HepG2 (cell line): Measurements from ENCODE around the gene LRRN4CL. TPM values are rescaled to one million over a fixed set of nuclear protein-coding genes. Genes with fewer than 3 reads are reported as not detected.

Experiments used
- ARID3A ChIP-seq: IDR thresholded peaks from 2 replicates; pipeline ENCODE4 v1.6.1; 2012; ENCODE audit warnings: low read depth, low read length, improper control_type of control experiment
- ATF6 ChIP-seq: sonication (generic); formaldehyde crosslinking; conservative IDR thresholded peaks from 2 replicates; pipeline ENCODE4 v1.4.0; 2020; ENCODE audit warnings: missing genetic modification reagents
- DNMT1 ChIP-seq: sonication (generic); formaldehyde crosslinking; IDR thresholded peaks from 2 replicates; pipeline ENCODE4 v1.5.1; 2020; ENCODE audit warnings: mild to moderate bottlenecking, missing genetic modification reagents
- HNF4A ChIP-seq: sonication (generic); formaldehyde crosslinking; IDR thresholded peaks from 2 replicates; pipeline ENCODE4 v1.4.0; 2020; ENCODE audit warnings: missing genetic modification reagents
- IRF2 ChIP-seq: IDR thresholded peaks from 2 replicates; pipeline ENCODE4 v1.6.1; 2018; ENCODE audit warnings: missing genetic modification reagents, missing compliant biosample characterization
- KLF13 ChIP-seq: sonication (generic); formaldehyde crosslinking; IDR thresholded peaks from 2 replicates; pipeline ENCODE4 v1.4.0; 2020; ENCODE audit warnings: mild to moderate bottlenecking, missing genetic modification reagents
- MXD4 ChIP-seq: IDR thresholded peaks from 2 replicates; pipeline ENCODE4 v1.6.1; 2016; ENCODE audit warnings: mild to moderate bottlenecking, missing biosample characterization, missing genetic modification reagents
- NPAS2 ChIP-seq: sonication (generic); formaldehyde crosslinking; IDR thresholded peaks from 2 replicates; pipeline ENCODE4 v1.8.0; 2022; ENCODE audit warnings: mild to moderate bottlenecking, missing genetic modification reagents, borderline replicate concordance
- NR1H2 ChIP-seq: sonication (generic); formaldehyde crosslinking; IDR thresholded peaks from 2 replicates; pipeline ENCODE4 v1.8.1; 2022; ENCODE audit warnings: low read depth, missing genetic modification reagents, borderline replicate concordance
- ONECUT2 ChIP-seq: sonication (generic); formaldehyde crosslinking; IDR thresholded peaks from 2 replicates; pipeline ENCODE4 v1.4.0; 2020; ENCODE audit warnings: missing genetic modification reagents
- RBM39 ChIP-seq: fragments of 200-400 bp; formaldehyde crosslinking; IDR thresholded peaks from one replicate; pipeline ENCODE4 v1.6.1; 2018; ENCODE audit warnings: antibody characterized with exemption, mild to moderate bottlenecking, low read depth, low read length; ENCODE audit not compliant: poor library complexity, severe bottlenecking
- SNAPC4 ChIP-seq: sonication (generic); formaldehyde crosslinking; IDR thresholded peaks from 2 replicates; pipeline ENCODE4 v1.4.0; 2020; ENCODE audit warnings: mild to moderate bottlenecking, missing genetic modification reagents
- U2AF1 ChIP-seq: fragments of 200-400 bp; formaldehyde crosslinking; optimal IDR thresholded peaks from 2 replicates; pipeline ENCODE3; 2017; ENCODE audit warnings: mild to moderate bottlenecking, low read depth, low read length
- ZBTB20 ChIP-seq: sonication (generic); formaldehyde crosslinking; IDR thresholded peaks from 2 replicates; pipeline ENCODE4 v1.8.1; 2023; ENCODE audit warnings: missing genetic modification reagents, low read depth, mild to moderate bottlenecking, borderline replicate concordance
- ZNF18 ChIP-seq: sonication (generic); formaldehyde crosslinking; IDR thresholded peaks from 2 replicates; pipeline ENCODE4 v1.8.0; 2022; ENCODE audit warnings: mild to moderate bottlenecking, missing genetic modification reagents; ENCODE audit not compliant: insufficient replicate concordance
- ZNF510 ChIP-seq: sonication (generic); formaldehyde crosslinking; IDR thresholded peaks from 2 replicates; pipeline ENCODE4 v1.4.0; 2020; ENCODE audit warnings: low read depth, mild to moderate bottlenecking, missing genetic modification reagents
- ZNF547 ChIP-seq: sonication (generic); formaldehyde crosslinking; IDR thresholded peaks from 2 replicates; pipeline ENCODE4 v1.5.1; 2020; ENCODE audit warnings: mild to moderate bottlenecking, missing genetic modification reagents
- ZNF792 ChIP-seq: IDR thresholded peaks from 2 replicates; pipeline ENCODE4 v1.6.1; 2016
- polyA plus RNA-seq, 8 experiments: library from polyadenylated mRNA; depleted of rRNA in 3 of 8; stranded (reverse) in 7 of 8; unstranded in 1 of 8; fragments of >200 nt; fragmentation: Illumina TruSeq in 4 of 8; extraction: Trizol in 4 of 8; gene quantifications; 2 replicates each; pipeline versions ENCODE4 v1.2.1 to v1.2.3, GENCODE V29; 2011 to 2016; ENCODE audit warnings: low read depth in 4 of 8, missing spikeins in 1 of 8, mixed read lengths in 1 of 8; ENCODE audit not compliant: insufficient read depth in 1 of 8
- total RNA-seq, 5 experiments: library from RNA; depleted of rRNA; stranded (reverse); fragments of >200 nt; fragmentation: Illumina TruSeq; extraction: Trizol; gene quantifications; 2 replicates each; pipeline ENCODE4 v1.2.3, GENCODE V29; 2016; ENCODE audit warnings: low read depth in 1 of 5
- TF ChIP-seq, protein P1 (sequence below): IDR thresholded peaks from 2 replicates; pipeline ENCODE4 v1.6.1; 2016; ENCODE audit warnings: mild to moderate bottlenecking, missing biosample characterization, missing genetic modification reagents

LRRN4CL gene
- total and polyA plus RNA-seq, 2 of the 13 experiments (the other 11 are each of a cell fraction or from before 2014, with no cell fraction given) = 0.11 TPM; not detected in 1

- no peak for TF ChIP-seq ZNF18 (CRISPR knock-in tag)
- TF ChIP-seq, protein P1, sequence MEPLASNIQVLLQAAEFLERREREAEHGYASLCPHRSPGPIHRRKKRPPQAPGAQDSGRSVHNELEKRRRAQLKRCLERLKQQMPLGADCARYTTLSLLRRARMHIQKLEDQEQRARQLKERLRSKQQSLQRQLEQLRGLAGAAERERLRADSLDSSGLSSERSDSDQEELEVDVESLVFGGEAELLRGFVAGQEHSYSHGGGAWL = peak; percentile 18; the same call in 1 of the 2 replicates
- peak; percentile 55; the same call in 1 of the 2 replicates for TF ChIP-seq ZNF547 (CRISPR knock-in tag)
- no peak for TF ChIP-seq NPAS2 (CRISPR knock-in tag)
- TF ChIP-seq HNF4A (CRISPR knock-in tag) = 0 out of 2 replicates have a peak, but pooled peaks have one; percentile 28
- TF ChIP-seq MXD4 (CRISPR knock-in tag) = no peak
- 0 out of 2 replicates have a peak, but pooled peaks have one; percentile 69 for TF ChIP-seq ZBTB20 (CRISPR knock-in tag)
- TF ChIP-seq ZNF510 (CRISPR knock-in tag) = peak; percentile 97; the same call in 1 of the 2 replicates
- peak; percentile 92; the same call in 1 of the 2 replicates for TF ChIP-seq ATF6 (CRISPR knock-in tag)
- peak; percentile 84 for TF ChIP-seq ZNF792 (CRISPR knock-in tag)
- TF ChIP-seq ONECUT2 (CRISPR knock-in tag) = no peak
- no peak for TF ChIP-seq NR1H2
- no peak for TF ChIP-seq KLF13 (CRISPR knock-in tag)
- peak; percentile 78 for TF ChIP-seq U2AF1
- TF ChIP-seq DNMT1 (CRISPR knock-in tag) = no peak
- peak; percentile 84 for TF ChIP-seq SNAPC4 (CRISPR knock-in tag)
- peak; percentile 67; the same call in 1 of the 2 replicates for TF ChIP-seq IRF2 (CRISPR knock-in tag)
- peak; percentile 97 for TF ChIP-seq RBM39
- no peak for TF ChIP-seq ARID3A
These were observed 24.2 kb downstream of the LRRN4CL start, which contains the start of the genes C11orf98 and CSKMT (continued) for GRCh38 chr11:62665075-62665598.
